Activated CD4-positive, alpha-beta T cell treated with anti-CD3 and anti-CD28 coated beads for 1 hour (primary cell): ENCODE data around the gene LAP3.
"Not testable (repeated sequence)": the region's sequence is repeated elsewhere in the genome, so short reads cannot be mapped to it uniquely, and the experiment has no call there.

Source experiments
- DNase-seq: peaks from one replicate; pipeline ENCODE4 v3.0.0-alpha.2; 2020

The LAP3 gene

GRCh38 chr4:17565846-17566245, 11.2 kb upstream of the LAP3 start:
- DNase-seq = no peak

- no peak for DNase-seq
These were observed 9.7 kb upstream of the LAP3 start for GRCh38 chr4:17567271-17567670.

GRCh38 chr4:17574206-17574605, 2.8 kb upstream of the LAP3 start:
- DNase-seq = no peak

- DNase-seq = not testable (repeated sequence)
These were observed 1.8 kb upstream of the LAP3 start for GRCh38 chr4:17575177-17575576.

DNA sequence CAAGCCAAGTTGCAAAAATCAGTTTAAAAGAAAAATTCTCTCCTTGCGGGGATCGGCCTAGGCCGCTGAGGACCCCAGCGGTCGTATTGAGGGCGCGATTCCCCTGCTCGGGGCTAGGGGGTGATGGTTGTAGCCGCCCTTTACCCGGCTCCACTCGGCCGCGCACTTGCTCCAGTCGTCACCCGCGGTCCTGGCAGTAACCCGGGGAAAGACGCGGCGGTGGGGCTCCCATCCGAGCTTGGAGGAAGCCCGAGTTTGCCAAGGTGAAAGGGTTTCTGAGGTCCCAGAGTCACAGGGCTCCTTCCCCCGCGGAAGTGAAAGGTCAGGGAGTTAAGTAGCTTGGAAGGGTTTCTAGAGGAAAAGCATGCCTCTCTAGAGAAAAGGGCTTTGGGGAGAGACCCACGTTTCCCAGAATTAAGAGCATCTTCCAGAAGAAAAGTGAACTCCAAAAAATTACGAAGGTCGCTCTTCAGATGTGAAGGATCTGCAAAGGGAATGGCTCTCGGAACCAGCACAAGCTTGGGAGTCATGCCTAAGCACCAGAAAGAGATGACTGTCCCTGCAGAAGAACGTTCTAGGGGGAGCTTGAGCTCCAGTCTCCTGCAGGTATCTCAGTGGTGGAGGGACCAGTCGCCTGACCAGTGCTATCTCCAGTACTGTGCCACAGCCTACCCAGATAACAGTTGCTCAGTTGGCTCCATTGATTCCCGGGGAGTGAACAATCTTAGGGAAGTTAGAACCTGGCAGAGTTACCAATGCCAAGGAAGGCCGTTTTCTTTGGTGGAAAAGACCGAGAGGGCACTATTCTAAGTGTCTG, 875 bp downstream of the LAP3 start:
- no peak for DNase-seq

- no peak for DNase-seq
These were observed 1.5 kb downstream of the LAP3 start for GRCh38 chr4:17578482-17578891.

DNA sequence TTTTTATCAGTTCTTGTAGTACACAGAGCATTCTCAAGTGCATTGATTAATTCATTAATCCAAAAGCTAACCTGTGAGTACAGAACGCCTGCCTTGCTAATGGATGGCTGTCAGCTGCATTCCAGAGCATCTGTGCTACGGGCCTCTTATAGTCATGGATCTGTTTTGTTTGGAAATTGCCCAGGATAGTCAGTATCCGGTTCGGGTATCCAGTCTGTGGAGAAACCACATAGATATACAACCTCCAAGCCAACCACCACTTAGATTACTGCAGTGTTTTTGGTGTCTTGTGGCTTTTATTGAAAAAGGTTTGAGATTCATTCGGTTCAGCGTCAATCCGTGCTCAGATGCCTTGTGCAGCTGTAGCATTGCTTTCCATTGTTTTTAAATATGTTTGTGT, 4.0 kb downstream of the LAP3 start:
- no peak for DNase-seq

- no peak for DNase-seq
These were observed 6.3 kb downstream of the LAP3 start for GRCh38 chr4:17583276-17583675.

- DNase-seq = no peak
These were observed 6.9 kb downstream of the LAP3 start for GRCh38 chr4:17583941-17584340.

DNA sequence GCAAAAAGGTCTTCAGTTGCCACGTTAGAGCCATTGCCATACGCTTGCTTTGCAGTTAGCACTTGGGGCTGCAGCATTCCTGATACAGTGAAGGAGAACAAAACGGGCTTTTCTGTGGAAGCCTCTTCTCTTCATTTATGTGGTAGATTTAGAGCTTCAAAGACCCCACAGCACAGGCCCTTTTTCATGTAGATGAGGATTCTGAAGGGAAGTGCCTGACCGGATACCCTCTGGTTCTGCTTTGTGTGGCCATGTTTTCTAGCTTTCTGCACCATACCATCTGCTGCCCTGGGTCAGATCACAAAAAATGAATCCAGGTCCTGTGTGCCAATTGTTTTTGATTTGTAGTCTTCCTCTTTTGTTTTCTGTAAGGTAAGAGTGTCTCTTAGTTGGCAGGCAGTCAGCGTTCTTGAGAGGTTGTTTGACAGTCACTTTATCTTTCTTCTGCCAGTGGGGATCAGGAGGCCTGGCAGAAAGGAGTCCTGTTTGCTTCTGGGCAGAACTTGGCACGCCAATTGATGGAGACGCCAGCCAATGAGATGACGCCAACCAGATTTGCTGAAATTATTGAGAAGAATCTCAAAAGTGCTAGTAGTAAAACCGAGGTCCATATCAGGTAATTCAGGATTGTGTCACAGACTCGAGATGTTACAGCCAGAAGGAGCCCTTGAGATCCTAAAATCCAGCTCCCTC, 7.7 kb downstream of the LAP3 start:
- DNase-seq = no peak

DNA sequence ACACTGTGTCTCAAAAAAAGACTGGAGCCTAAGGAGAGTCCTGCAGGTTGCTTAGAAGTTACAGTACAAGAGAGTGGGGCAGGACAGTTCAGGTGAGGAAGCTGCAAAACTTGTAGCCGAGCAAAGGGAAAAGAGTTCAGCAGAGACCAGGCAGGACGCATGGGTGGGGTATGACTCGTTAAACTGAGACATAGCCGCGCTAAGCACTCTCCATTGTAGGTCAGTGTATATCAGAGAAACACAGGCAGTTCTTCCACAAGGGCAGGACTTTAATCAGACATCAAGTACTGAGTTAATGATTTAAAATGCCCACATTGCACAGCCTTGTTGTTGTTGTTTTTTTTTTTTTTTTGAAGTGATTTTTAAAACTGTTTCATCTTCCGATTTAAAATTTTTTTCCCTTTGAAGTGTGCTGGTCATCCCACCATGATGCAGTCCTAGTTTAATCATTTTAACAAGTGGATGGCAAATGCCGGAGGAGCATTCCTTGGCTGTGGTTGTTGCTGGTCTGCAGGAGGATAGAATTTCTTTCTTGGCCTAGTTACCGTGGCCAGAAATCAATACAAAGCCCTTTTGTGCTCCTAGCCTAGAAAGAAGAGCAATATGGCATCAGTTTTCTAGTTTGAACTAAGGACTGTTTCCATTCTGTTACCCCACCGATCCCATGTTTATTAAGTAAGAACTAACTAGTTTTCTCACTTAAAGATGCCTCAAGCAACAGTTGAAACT, 10.3 kb downstream of the LAP3 start:
- no peak for DNase-seq

GRCh38 chr4:17589355-17589754, 12.4 kb downstream of the LAP3 start:
- DNase-seq = no peak

GRCh38 chr4:17595471-17596005, 18.5 kb downstream of the LAP3 start:
- no peak for DNase-seq

DNA sequence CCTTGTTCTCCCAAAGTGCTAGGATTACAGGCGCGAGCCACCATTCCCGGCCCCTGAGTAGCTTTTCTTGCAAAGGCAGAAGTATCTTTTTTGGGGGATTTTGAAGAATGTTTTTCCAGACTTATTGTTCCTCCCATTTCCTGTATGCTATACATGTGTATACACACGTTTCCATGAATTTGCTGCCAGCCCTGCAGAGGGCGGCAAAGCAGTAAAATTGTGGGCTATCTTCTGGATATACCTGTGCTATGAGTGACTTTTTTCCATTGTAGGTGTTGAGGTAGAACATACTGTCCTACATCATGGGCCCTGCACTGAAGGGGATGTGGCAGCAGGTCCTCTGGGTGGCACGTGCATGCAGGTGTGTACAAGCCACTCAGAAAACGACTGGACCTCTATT, 20.5 kb downstream of the LAP3 start:
- DNase-seq = no peak

- DNase-seq = no peak
These were observed 22.8 kb downstream of the LAP3 start for GRCh38 chr4:17599826-17600225.

- no peak for DNase-seq
These were observed 28.2 kb downstream of the LAP3 start for GRCh38 chr4:17605236-17605635.

DNA sequence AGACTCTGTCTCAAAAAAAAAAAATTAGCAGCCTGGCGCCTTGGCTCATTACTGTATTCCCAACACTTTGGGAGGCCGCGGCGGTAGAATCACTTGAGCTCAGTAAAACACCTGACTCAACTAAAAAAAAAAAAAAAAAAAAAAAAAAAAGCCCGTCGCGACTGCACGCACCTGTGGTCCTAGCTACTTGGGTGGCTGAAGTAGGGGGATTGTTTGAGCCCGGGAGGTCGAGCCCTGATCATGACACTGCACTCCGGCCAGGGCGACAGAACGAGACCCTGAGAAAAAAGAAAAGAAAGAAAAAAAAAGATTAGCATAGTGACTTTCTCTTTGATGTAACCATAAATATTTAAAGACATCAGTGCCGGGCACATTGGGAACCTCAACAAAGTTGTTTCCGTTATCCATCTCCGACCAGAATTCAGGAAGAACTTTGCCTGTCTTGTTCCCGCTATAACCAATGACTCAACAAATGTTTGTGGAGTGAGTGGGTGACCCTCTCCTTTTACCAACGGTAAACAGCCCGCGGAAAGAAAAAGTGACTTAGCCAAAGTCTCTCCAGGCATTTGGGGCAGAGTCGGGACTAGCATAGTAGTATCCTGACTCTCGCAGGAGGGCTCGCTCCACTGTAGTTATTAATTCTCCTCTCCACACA, 36.9 kb downstream of the LAP3 start:
- no peak for DNase-seq

DNA sequence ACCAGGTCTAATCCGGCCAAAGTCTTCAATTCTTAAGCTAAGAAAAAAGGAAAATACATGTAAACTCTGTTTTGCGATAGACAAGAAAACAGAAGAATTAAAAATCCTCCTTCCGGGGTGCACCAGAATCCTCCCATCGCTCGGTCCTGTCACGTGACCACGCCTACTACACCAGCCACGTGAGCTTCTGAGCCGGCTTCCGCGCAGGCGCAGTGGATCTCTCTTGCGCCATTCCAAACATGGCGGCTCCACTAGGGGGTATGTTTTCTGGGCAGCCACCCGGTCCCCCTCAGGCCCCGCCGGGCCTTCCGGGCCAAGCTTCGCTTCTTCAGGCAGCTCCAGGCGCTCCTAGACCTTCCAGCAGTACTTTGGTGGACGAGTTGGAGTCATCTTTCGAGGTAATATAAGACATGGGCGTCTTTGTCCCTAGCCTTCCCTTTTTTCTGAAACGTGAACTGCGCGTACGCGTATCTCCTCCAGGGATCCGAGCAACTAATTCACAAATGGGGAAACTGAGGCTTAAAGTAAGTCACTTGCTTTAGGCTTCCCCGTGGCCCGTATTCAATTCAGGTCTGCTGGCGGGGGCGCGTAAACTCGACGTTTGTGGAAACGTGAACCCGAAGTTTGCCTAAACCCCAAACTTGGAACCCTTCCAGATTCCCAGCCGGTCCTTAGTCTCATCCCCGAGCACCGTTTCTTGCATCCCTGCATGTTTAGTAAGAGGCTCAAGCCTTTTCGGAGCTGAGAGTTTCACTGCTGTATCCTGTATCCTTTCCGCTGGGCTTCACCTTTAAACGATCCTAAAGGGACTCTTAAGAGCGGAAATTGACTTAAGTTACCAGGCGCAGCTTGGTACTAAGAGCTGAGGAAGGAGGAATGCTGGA, 37.7 kb downstream of the LAP3 start, which contains the start of gene MED28:
Gene MED28, plus strand, starts transcription at position 226 of the 884 bp plus-strand sequence. Its CDS starts 14 bp downstream, at position 240.
- DNase-seq = peak; percentile 92

GRCh38 chr4:17616283-17616682, 39.3 kb downstream of the LAP3 start:
- no peak for DNase-seq

- no peak for DNase-seq
These were observed 41.9 kb downstream of the LAP3 start for GRCh38 chr4:17618926-17619325.

- DNase-seq = no peak
These were observed 42.6 kb downstream of the LAP3 start for GRCh38 chr4:17619416-17620105.
